ENCODE data around the gene TWNK. TPM values are rescaled to one million over a fixed set of nuclear protein-coding genes. Genes with fewer than 3 reads are reported as not detected.

Gene TWNK
- total and polyA plus RNA-seq, 9 of the 15 experiments (the other 6 are each of a cell fraction or from before 2014, with no cell fraction given): 11.6 to 34.7 (median 17.4) TPM

DNA sequence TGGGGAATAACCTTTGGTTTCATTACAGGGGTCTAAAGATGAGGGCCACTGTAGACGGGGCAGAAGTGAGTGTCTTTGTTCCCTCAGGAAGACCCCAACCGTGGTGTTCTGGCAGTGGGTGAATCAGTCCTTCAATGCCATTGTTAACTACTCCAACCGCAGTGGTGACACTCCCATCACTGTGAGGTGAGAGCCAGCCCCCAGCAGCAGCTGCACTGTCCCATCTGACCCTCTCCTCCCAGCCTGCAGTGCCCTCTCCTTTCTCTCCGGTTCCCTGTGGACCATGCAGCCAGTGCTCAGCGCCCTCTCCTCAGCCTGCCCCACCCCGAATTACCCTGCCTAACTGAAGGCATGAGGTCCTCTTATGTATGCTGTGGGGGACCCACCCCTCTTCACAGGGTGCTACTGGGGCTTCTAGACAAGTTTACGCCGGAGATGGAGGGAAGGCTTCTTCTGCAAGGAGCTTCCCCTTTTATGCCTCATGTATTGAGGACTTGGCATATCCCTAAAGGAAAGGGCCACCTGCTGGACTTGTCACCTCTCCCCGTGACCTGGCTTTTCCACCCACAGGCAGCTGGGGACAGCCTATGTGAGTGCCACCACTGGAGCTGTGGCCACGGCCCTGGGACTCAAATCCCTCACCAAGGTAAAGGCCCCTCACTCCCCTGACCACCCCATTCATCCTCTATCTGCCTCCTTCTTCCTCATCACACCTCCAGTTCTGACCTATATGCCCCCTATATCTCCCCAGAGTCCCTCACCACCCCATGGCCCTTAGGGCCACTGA is 48.8 kb downstream of the TWNK start:
- CTCF ChIA-PET (ENCODE audit: low intra/inter-chr PET ratio): no interaction called here
- H3K4me3 ChIP-seq: no peak overlapping the region
- in situ Hi-C loops (cut with MboI) (no loop called here), intact Hi-C loops (cut with micrococcal nuclease) (loop anchor here (10.0 kb wide), 1 partner anchor 409 kb away; no protein-coding TSS in a partner anchor)
- FAIRE-seq (no peak), ATAC-seq (no peak), DNase-seq (ENCODE audit: extremely low read depth in 1 of 4, low spot score in 3 of 4) (no peak)
- POLR2A ChIA-PET: interaction anchor here (0.6 kb wide), 2 partner anchors 15 to 140 kb away, joined by 3 to 4 read pairs; no protein-coding TSS in a partner anchor
- no peak overlapping the region; a peak in 1 of 4 replicates for H3K9ac ChIP-seq (ENCODE audit: insufficient read depth in 1 of 2, low read depth in 2 of 2, low read length in 2 of 2)
- no peaks in the 10 kb centered on the region for H3K9me3 ChIP-seq (replicated peaks; ENCODE audit: control insufficient read depth, insufficient read depth, low read depth, low read length)
- H3K27ac ChIP-seq (ENCODE audit: extremely low read depth, low read depth, low read length): no peak overlapping the region
- H3K36me3 ChIP-seq (ENCODE audit: control insufficient read depth, insufficient read depth, low read length): no peaks in the 10 kb centered on the region
- no TSS peak for BruUV-seq (replicated peaks)
- H4K20me1 ChIP-seq (replicated peaks; ENCODE audit: control insufficient read depth, insufficient read depth, low read length): no peaks in the 10 kb centered on the region
- H3K79me2 ChIP-seq (ENCODE audit: control insufficient read depth, insufficient read depth, low read length): no peaks in the 10 kb centered on the region
- no peak overlapping the region for H2AFZ ChIP-seq (ENCODE audit: low read depth, low read length)
- 17% methylated on average over 6 of the region's 10 CpGs for WGBS (ENCODE audit: insufficient coverage, low coverage, missing lambda C conversion rate)
- no peak overlapping the region for H3K4me2 ChIP-seq (ENCODE audit: insufficient read depth, low read length)
- peaks cover 12 to 28% of the 10 kb centered on the region in 2 experiments; a peak in 4 of 5 replicates for H3K4me1 ChIP-seq (replicated peaks in 1 of 2; ENCODE audit: control insufficient read depth in 2 of 2, insufficient read depth in 2 of 2, low read length in 2 of 2)
- H3K9me1 ChIP-seq (ENCODE audit: control insufficient read depth, insufficient read depth, low read length): no peaks in the 10 kb centered on the region
- no peaks in the 10 kb centered on the region for H3K27me3 ChIP-seq (ENCODE audit: control insufficient read depth in 2 of 2, insufficient read depth in 2 of 2, low read length in 2 of 2)
- no peak for TF ChIP-seq CLOCK (CRISPR knock-in tag; IDR thresholded peaks at IDR 0.05; ENCODE audit: borderline replicate concordance)
- TF ChIP-seq GTF2A2 (tag; IDR thresholded peaks at IDR 0.05): no peak
- TF ChIP-seq TAL1 (IDR thresholded peaks at IDR 0.05): no peak
- TF ChIP-seq CXXC5 (CRISPR knock-in tag; IDR thresholded peaks at IDR 0.05): no peak
- TF ChIP-seq SNAPC5 (CRISPR knock-in tag; IDR thresholded peaks at IDR 0.05): no peak
- no peak for TF ChIP-seq MCM5 (IDR thresholded peaks at IDR 0.05; ENCODE audit: low read depth)
- no peak for TF ChIP-seq ZBTB9 (CRISPR knock-in tag; IDR thresholded peaks at IDR 0.05)
- TF ChIP-seq, protein P1, sequence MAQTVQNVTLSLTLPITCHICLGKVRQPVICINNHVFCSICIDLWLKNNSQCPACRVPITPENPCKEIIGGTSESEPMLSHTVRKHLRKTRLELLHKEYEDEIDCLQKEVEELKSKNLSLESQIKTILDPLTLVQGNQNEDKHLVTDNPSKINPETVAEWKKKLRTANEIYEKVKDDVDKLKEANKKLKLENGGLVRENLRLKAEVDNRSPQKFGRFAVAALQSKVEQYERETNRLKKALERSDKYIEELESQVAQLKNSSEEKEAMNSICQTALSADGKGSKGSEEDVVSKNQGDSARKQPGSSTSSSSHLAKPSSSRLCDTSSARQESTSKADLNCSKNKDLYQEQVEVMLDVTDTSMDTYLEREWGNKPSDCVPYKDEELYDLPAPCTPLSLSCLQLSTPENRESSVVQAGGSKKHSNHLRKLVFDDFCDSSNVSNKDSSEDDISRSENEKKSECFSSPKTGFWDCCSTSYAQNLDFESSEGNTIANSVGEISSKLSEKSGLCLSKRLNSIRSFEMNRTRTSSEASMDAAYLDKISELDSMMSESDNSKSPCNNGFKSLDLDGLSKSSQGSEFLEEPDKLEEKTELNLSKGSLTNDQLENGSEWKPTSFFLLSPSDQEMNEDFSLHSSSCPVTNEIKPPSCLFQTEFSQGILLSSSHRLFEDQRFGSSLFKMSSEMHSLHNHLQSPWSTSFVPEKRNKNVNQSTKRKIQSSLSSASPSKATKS (CRISPR knock-in tag; IDR thresholded peaks at IDR 0.05): no peak
- no peak for TF ChIP-seq ATF1 (CRISPR knock-in tag; IDR thresholded peaks at IDR 0.05)
- no peak for TF ChIP-seq ATF1 (tag; IDR thresholded peaks at IDR 0.05)
- TF ChIP-seq MAFK (IDR thresholded peaks at IDR 0.05; ENCODE audit: low read length): no peak
- TF ChIP-seq FOXA3 (CRISPR knock-in tag; conservative IDR thresholded peaks at IDR 0.05 in 1 of 2, IDR thresholded peaks at IDR 0.05 in 1 of 2): no peak
- no peak for TF ChIP-seq IFI16 (CRISPR knock-in tag; IDR thresholded peaks at IDR 0.05)
- TF ChIP-seq RBM22 (IDR thresholded peaks at IDR 0.05; ENCODE audit: low read depth, low read length, poor library complexity, severe bottlenecking): no peak

Measured in K562 (cell line).